ENCODE measurements around the gene TMEM183A. TPM values are rescaled to one million over a fixed set of nuclear protein-coding genes. Genes with fewer than 3 reads are reported as not detected.

TMEM183A gene
- total and polyA plus RNA-seq, 9 of the 15 experiments (the other 6 are each of a cell fraction or from before 2014, with no cell fraction given) = 23.4 to 190 (median 124) TPM

DNA sequence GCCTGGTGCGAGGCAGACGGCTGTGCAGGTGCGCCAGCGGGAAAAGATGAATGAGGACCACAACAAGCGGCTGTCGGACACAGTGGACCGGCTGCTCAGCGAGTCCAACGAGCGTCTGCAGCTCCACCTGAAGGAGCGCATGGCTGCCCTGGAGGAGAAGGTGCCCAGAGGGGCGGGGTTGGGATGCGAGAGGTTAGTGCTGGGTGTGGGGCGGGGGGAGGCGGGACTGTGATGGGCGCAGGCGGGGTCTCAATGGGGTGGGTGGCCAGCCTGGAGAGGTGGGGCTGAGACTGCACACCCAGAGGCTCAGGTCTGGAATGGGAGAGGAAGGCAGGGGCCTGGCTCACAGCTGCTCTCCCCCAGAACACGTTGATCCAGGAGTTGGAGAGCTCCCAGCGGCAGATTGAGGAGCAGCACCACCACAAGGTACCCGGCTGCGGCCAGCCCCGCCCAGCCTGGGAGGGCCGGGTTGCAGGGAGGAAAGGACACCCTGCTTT, 41.4 kb downstream of the TMEM183A start (continued):
- TF ChIP-seq CTCF (IDR thresholded peaks at IDR 0.05 in 2 of 3, conservative IDR thresholded peaks at IDR 0.05 in 1 of 3; ENCODE audit: insufficient read depth in 2 of 3, low read depth in 1 of 3, low read length in 3 of 3) = peak; percentile 22 to 44 (median 42); a peak in 3 of 6 replicates
- TF ChIP-seq CBX1 (IDR thresholded peaks at IDR 0.05; ENCODE audit: low read depth) = no peak
- 0 out of 2 replicates have a peak, but pooled peaks have one; percentile 19 for TF ChIP-seq CREM (IDR thresholded peaks at IDR 0.05; ENCODE audit: low read depth)
- no peak for TF ChIP-seq CREB3 (tag; conservative IDR thresholded peaks at IDR 0.05; ENCODE audit: low read depth)
- no peak for TF ChIP-seq ZNF707 (CRISPR knock-in tag; conservative IDR thresholded peaks at IDR 0.05)
- no peak for TF ChIP-seq OTX1 (CRISPR knock-in tag; IDR thresholded peaks at IDR 0.05)
- no peak for TF ChIP-seq BACH1 (tag; IDR thresholded peaks at IDR 0.05)

DNA sequence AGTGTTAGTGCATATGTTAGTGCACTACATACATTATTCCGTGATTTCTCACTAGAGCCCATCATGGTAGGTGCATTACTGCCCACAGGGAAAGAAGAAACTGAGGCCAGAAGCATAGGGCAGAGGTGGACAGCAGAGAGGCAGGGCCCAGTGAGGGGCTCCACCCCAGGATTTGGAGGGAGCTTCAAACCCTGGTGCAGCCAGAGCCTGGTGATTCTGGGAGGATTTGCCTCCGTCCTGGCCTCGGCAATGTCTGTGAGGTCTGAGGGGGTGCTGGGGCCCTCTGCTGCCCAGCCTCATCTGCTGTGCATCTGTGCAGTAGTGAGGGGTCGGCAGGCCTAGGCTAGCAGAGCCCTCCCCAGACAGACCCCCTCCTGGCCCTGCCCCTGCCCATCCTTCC, 41.9 kb downstream of the TMEM183A start:
- Histone ChIP-seq H3K4me1 (replicated peaks in 1 of 2; ENCODE audit: control insufficient read depth in 2 of 2, insufficient read depth in 2 of 2, low read length in 2 of 2) (peaks cover 0 to 24% of the 10 kb centered on the region in 2 experiments; a peak in 3 of 5 replicates), H4K20me1 (replicated peaks; ENCODE audit: control insufficient read depth, insufficient read depth, low read length) (peaks cover 18% of the 10 kb centered on the region), H3K4me2 (ENCODE audit: insufficient read depth, low read length) (no peak overlapping the region), H3K27me3 (ENCODE audit: control insufficient read depth in 2 of 2, insufficient read depth in 2 of 2, low read length in 2 of 2) (peaks cover 79 to 94% of the 10 kb centered on the region in 2 experiments), H3K9me3 (replicated peaks; ENCODE audit: control insufficient read depth, insufficient read depth, low read depth, low read length) (no peaks in the 10 kb centered on the region), H3K9me1 (ENCODE audit: control insufficient read depth, insufficient read depth, low read length) (peaks cover 2% of the 10 kb centered on the region), H3K27ac (ENCODE audit: extremely low read depth, low read depth, low read length) (no peak overlapping the region), H3K4me3 (no peak overlapping the region), H2AFZ (ENCODE audit: low read depth, low read length) (no peak overlapping the region), H3K36me3 (ENCODE audit: control insufficient read depth, insufficient read depth, low read length) (no peaks in the 10 kb centered on the region), H3K9ac (ENCODE audit: insufficient read depth in 1 of 2, low read depth in 2 of 2, low read length in 2 of 2) (no peak overlapping the region), H3K79me2 (ENCODE audit: control insufficient read depth, insufficient read depth, low read length) (no peaks in the 10 kb centered on the region)
- ATAC-seq (no peak), DNase-seq (ENCODE audit: extremely low read depth in 1 of 4, low spot score in 3 of 4) (no peak), FAIRE-seq (no peak)
- no TSS peak for BruUV-seq (replicated peaks)
- CTCF ChIA-PET (ENCODE audit: low intra/inter-chr PET ratio) = no interaction called here
- 0% methylated on average over 4 of the region's 4 CpGs for WGBS (ENCODE audit: insufficient coverage, low coverage, missing lambda C conversion rate)
- intact Hi-C loops (cut with micrococcal nuclease) (no loop called here), in situ Hi-C loops (cut with MboI) (no loop called here)
- POLR2A ChIA-PET = interaction anchor here (1.2 kb wide), 1 partner anchor 14 kb away, joined by 4 read pairs; no protein-coding TSS in a partner anchor
- TF ChIP-seq ZBTB11 (CRISPR knock-in tag; IDR thresholded peaks at IDR 0.05) = no peak
- TF ChIP-seq FOXP1 (CRISPR knock-in tag; IDR thresholded peaks at IDR 0.05) = no peak
- TF ChIP-seq ZNF24 (IDR thresholded peaks at IDR 0.05) = no peak
- TF ChIP-seq RBM15 (IDR thresholded peaks at IDR 0.05; ENCODE audit: insufficient read depth, low read length) = no peak
- TF ChIP-seq, protein P1, sequence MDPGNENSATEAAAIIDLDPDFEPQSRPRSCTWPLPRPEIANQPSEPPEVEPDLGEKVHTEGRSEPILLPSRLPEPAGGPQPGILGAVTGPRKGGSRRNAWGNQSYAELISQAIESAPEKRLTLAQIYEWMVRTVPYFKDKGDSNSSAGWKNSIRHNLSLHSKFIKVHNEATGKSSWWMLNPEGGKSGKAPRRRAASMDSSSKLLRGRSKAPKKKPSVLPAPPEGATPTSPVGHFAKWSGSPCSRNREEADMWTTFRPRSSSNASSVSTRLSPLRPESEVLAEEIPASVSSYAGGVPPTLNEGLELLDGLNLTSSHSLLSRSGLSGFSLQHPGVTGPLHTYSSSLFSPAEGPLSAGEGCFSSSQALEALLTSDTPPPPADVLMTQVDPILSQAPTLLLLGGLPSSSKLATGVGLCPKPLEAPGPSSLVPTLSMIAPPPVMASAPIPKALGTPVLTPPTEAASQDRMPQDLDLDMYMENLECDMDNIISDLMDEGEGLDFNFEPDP (CRISPR knock-in tag; IDR thresholded peaks at IDR 0.05) = no peak
- no peak for TF ChIP-seq KLF1 (tag; IDR thresholded peaks at IDR 0.05)
